IMR-90 (cell line): ENCODE measurements around the gene MCAM. TPM values are rescaled to one million over a fixed set of nuclear protein-coding genes. Genes with fewer than 3 reads are reported as not detected.

Experiments used
- ATAC-seq: fragments of 200-7000 bp; cut with Tn5 transposase; 2 replicates; pipeline ENCODE4 v1.9.1; 2020; ENCODE audit warnings: low read depth, mild to moderate bottlenecking, moderate library complexity
- BruUV-seq: library from RNA; stranded (reverse); fragments of 400-500 nt; replicated peaks from 2 replicates; lab custom pipeline; 2021; lab: Mats Ljungman, UMichigan
- CTCF ChIA-PET: fragments of 300-600 bp; formaldehyde crosslinking; extraction: SDS; loops from one replicate; lab custom pipeline; 2021; ENCODE audit warnings: antibody characterized with exemption; lab: Yijun Ruan, JAX
- POLR2A ChIA-PET: fragments of 300-600 bp; sonication (Branson Sonifier 250); formaldehyde crosslinking; loops from one replicate; lab custom pipeline; 2022; ENCODE audit warnings: antibody characterized with exemption; ENCODE audit not compliant: unreplicated experiment; lab: Charles Lee
- DNase-seq: peaks from one replicate; pipeline ENCODE4 v3.0.0; 2013
- H2AFZ ChIP-seq: replicated peaks from 2 replicates; pipeline ENCODE3; 2013; ENCODE audit warnings: low read length, mild to moderate bottlenecking; ENCODE audit not compliant: poor library complexity
- H2AK5ac ChIP-seq: 2 replicates; pipeline ENCODE4 v1.6.1; 2013; ENCODE audit warnings: low read depth, low read length, inconsistent platforms
- H2AK9ac ChIP-seq: replicated peaks from 2 replicates; pipeline ENCODE3; 2013; ENCODE audit warnings: mild to moderate bottlenecking, low read depth, low read length, moderate library complexity; ENCODE audit not compliant: poor library complexity
- H2BK120ac ChIP-seq: 2 replicates; pipeline ENCODE4 v1.6.1; 2013; ENCODE audit warnings: low read depth, low read length, inconsistent platforms
- H2BK15ac ChIP-seq: 3 replicates; pipeline ENCODE4 v1.6.1; 2013; ENCODE audit warnings: low read depth, low read length, inconsistent platforms
- H2BK20ac ChIP-seq: 2 replicates; pipeline ENCODE4 v1.6.1; 2013; ENCODE audit warnings: low read depth, mild to moderate bottlenecking, inconsistent platforms, low read length, moderate library complexity
- H2BK5ac ChIP-seq: 2 replicates; pipeline ENCODE4 v1.6.1; 2013; ENCODE audit warnings: mild to moderate bottlenecking, low read depth, low read length, inconsistent platforms; ENCODE audit not compliant: poor library complexity, severe bottlenecking
- H3K14ac ChIP-seq: replicated peaks from 2 replicates; pipeline ENCODE4 v1.6.1; 2013; ENCODE audit warnings: low read depth, low read length, inconsistent platforms
- H3K18ac ChIP-seq: 2 replicates; pipeline ENCODE4 v1.6.1; 2013; ENCODE audit warnings: low read depth, low read length, control low read depth
- H3K23ac ChIP-seq: 2 replicates; pipeline ENCODE4 v1.6.1; 2013; ENCODE audit warnings: low read depth, low read length, inconsistent platforms
- H3K27ac ChIP-seq: 2 replicates; pipeline ENCODE4 v1.5.1; 2013; ENCODE audit warnings: mild to moderate bottlenecking, control low read depth, low read length; ENCODE audit not compliant: insufficient read depth
- H3K27me3 ChIP-seq: 2 replicates; pipeline ENCODE4 v1.6.1; 2013; ENCODE audit warnings: low read length; ENCODE audit not compliant: control insufficient read depth, insufficient read depth
- H3K36me3 ChIP-seq: 2 replicates; pipeline ENCODE4 v1.6.1; 2013; ENCODE audit warnings: low read length, mixed read lengths; ENCODE audit not compliant: control insufficient read depth, insufficient read depth
- H3K4ac ChIP-seq: 2 replicates; pipeline ENCODE4 v1.6.1; 2013; ENCODE audit warnings: low read depth, low read length, inconsistent platforms
- H3K4me1 ChIP-seq: 2 replicates; pipeline ENCODE4 v1.6.1; 2013; ENCODE audit warnings: low read length, mixed read lengths; ENCODE audit not compliant: control insufficient read depth, insufficient read depth
- H3K4me2 ChIP-seq: 2 replicates; pipeline ENCODE4 v1.6.1; 2013; ENCODE audit warnings: low read depth, mild to moderate bottlenecking, control low read depth, low read length, moderate library complexity
- H3K4me3 ChIP-seq: 2 replicates; pipeline ENCODE4 v1.5.1; 2013; ENCODE audit warnings: low read depth, mild to moderate bottlenecking, control low read depth, low read length, moderate library complexity; ENCODE audit not compliant: insufficient read depth
- H3K56ac ChIP-seq: 2 replicates; pipeline ENCODE4 v1.6.1; 2013; ENCODE audit warnings: low read length, inconsistent platforms; ENCODE audit not compliant: insufficient read depth; ENCODE audit errors: extremely low read depth
- H3K79me1 ChIP-seq, 2 experiments: 2 replicates each; pipeline ENCODE4 v1.6.1; 2013; ENCODE audit warnings: low read length in 2 of 2, inconsistent platforms in 1 of 2, low read depth in 1 of 2
- H3K9ac ChIP-seq: 2 replicates; pipeline ENCODE4 v1.6.1; 2013; ENCODE audit warnings: low read depth, low read length, control low read depth
- H3K9me1 ChIP-seq: 2 replicates; pipeline ENCODE4 v1.6.1; 2013; ENCODE audit warnings: low read length, inconsistent platforms; ENCODE audit not compliant: insufficient read depth
- H3K9me3 ChIP-seq: 2 replicates; pipeline ENCODE4 v1.6.1; 2013; ENCODE audit warnings: low read length; ENCODE audit not compliant: control insufficient read depth, insufficient read depth
- H4K20me1 ChIP-seq: 2 replicates; pipeline ENCODE4 v1.6.1; 2013; ENCODE audit warnings: low read length, inconsistent platforms; ENCODE audit not compliant: insufficient read depth
- H4K5ac ChIP-seq: 2 replicates; pipeline ENCODE4 v1.6.1; 2013; ENCODE audit warnings: mild to moderate bottlenecking, low read depth, low read length, control low read depth
- H4K8ac ChIP-seq, 2 experiments: 2 replicates each; pipeline ENCODE4 v1.6.1; 2013; ENCODE audit warnings: low read depth in 2 of 2, low read length in 2 of 2, control low read depth in 1 of 2, inconsistent platforms in 1 of 2
- H4K91ac ChIP-seq: 2 replicates; pipeline ENCODE4 v1.6.1; 2013; ENCODE audit warnings: low read depth, low read length, inconsistent platforms; ENCODE audit not compliant: insufficient read depth
- BHLHE40 ChIP-seq: fragments of 150-350 bp; IDR thresholded peaks from 2 replicates; pipeline ENCODE4 v1.6.1; 2016; ENCODE audit warnings: mild to moderate bottlenecking, low read depth, low read length
- FOS ChIP-seq: fragments of 150-350 bp; IDR thresholded peaks from 2 replicates; pipeline ENCODE4 v1.6.1; 2016; ENCODE audit warnings: low read depth, low read length
- POLR2A ChIP-seq: IDR thresholded peaks from 2 replicates; pipeline ENCODE4 v1.6.1; 2012; ENCODE audit warnings: mild to moderate bottlenecking, low read depth, low read length
- RCOR1 ChIP-seq: IDR thresholded peaks from 2 replicates; pipeline ENCODE4 v1.6.1; 2012; ENCODE audit warnings: mild to moderate bottlenecking, low read length, improper control_type of control experiment; ENCODE audit not compliant: insufficient replicate concordance
- SMC3 ChIP-seq: fragments of 150-350 bp; IDR thresholded peaks from 2 replicates; pipeline ENCODE4 v1.6.1; 2016; ENCODE audit warnings: low read depth, mild to moderate bottlenecking, antibody characterized with exemption, low read length, moderate library complexity
- WGBS, 2 experiments: methylation state at CpG; one replicate each; pipeline versions ENCODE4 v1.1.5 to v1.1.7; 2013; ENCODE audit warnings: missing lambda C conversion rate in 2 of 2; ENCODE audit not compliant: insufficient read length in 1 of 2; ENCODE audit errors: extremely low coverage in 2 of 2; 5-methylcytosine and 5-hydroxymethylcytosine counted together
- dilution Hi-C: fragments of 300-500 bp; cut with HindIII; formaldehyde crosslinking; loops from one replicate; pipeline ENCODE4 v1.14.3; 2018; ENCODE audit warnings: low sequenced_read_pairs; ENCODE audit not compliant: unreplicated experiment
- in situ Hi-C: fragments of 300-500 bp; cut with MboI; formaldehyde crosslinking; loops from 3 replicates; pipeline ENCODE4 v1.14.3; 2019; ENCODE audit warnings: low sequenced_read_pairs, inconsistent platforms, mixed read lengths
- intact Hi-C: fragments of 100-400 bp; cut with micrococcal nuclease; formaldehyde crosslinking; loops from 2 replicates; pipeline ENCODE4 v1.10.0; 2022
- polyA plus RNA-seq, 3 experiments: library from polyadenylated mRNA; depleted of rRNA; stranded (reverse); fragments of >200 nt; gene quantifications; 2 replicates each; pipeline ENCODE4 v1.2.3, GENCODE V29; 2012; ENCODE audit warnings: low replicate concordance in 1 of 3
- total RNA-seq: library from RNA; depleted of rRNA; stranded (reverse); fragments of >200 nt; gene quantifications from 2 replicates; pipeline ENCODE4 v1.2.3, GENCODE V29; 2012

MCAM gene
- total and polyA plus RNA-seq, 2 of the 4 experiments (the other 2 are of a cell fraction) = 95.1 to 131 TPM

- H4K20me1 ChIP-seq = no peaks in the 10 kb centered on the region
- H2AK5ac ChIP-seq = no peak overlapping the region
- no peak overlapping the region for H2AFZ ChIP-seq
- TF ChIP-seq BHLHE40 = no peak
- no peak for TF ChIP-seq SMC3
- TF ChIP-seq RCOR1 = no peak
- no peak for TF ChIP-seq POLR2A
- no peak for TF ChIP-seq FOS
- H3K36me3 ChIP-seq = no peaks in the 10 kb centered on the region
- H3K27me3 ChIP-seq = peaks cover 26% of the 10 kb centered on the region
- no peak overlapping the region for H3K9ac ChIP-seq
- CTCF ChIA-PET = interaction anchor here (1.6 kb wide), 1 partner anchor 13 kb away, joined by 4 read pairs; no protein-coding TSS in a partner anchor
- H3K9me1 ChIP-seq = no peaks in the 10 kb centered on the region
- no peaks in the 10 kb centered on the region for H3K9me3 ChIP-seq
- H3K27ac ChIP-seq = no peak overlapping the region
- H3K18ac ChIP-seq = no peak overlapping the region
- no peak overlapping the region for H3K23ac ChIP-seq
- dilution Hi-C loops (no loop called here), in situ Hi-C loops (no loop called here), intact Hi-C loops (no loop called here)
- no peak overlapping the region for H2BK15ac ChIP-seq
- no peak overlapping the region for H3K14ac ChIP-seq
- no peak overlapping the region for H3K4me2 ChIP-seq
- no peak overlapping the region for H3K56ac ChIP-seq
- H2BK120ac ChIP-seq = no peak overlapping the region
- H2BK5ac ChIP-seq = no peak overlapping the region
- H4K8ac ChIP-seq = no peak overlapping the region
- no peak overlapping the region for H2BK20ac ChIP-seq
- no peak for DNase-seq
- peaks cover 10% of the 10 kb centered on the region for H3K4me1 ChIP-seq
- no peak overlapping the region for H3K4ac ChIP-seq
- peaks cover 8 to 12% of the 10 kb centered on the region in 2 experiments; a peak in 3 of 4 replicates for H3K79me1 ChIP-seq
- H3K4me3 ChIP-seq = no peak overlapping the region
- no TSS peak for BruUV-seq
- no CpG with 5 or more reads among the region's 7 CpGs for WGBS, 2 experiments
- peak overlapping the region; percentile 28 for H2AK9ac ChIP-seq
- H4K91ac ChIP-seq = no peak overlapping the region
- POLR2A ChIA-PET = no interaction called here
- ATAC-seq = no peak
- no peak overlapping the region for H4K5ac ChIP-seq
Measured at GRCh38 chr11:119343726-119344125, 26.8 kb upstream of the MCAM start.
